C4-2B (cell line): ENCODE results near the gene PVALEF.
"Not testable (repeated sequence)": the region's sequence is repeated elsewhere in the genome, so short reads cannot be mapped to it uniquely, and the experiment has no call there.

ENCODE experiments used
- CTCF ChIP-seq: fragments of 450-650 bp; conservative IDR thresholded peaks from 2 replicates; pipeline ENCODE4 v1.5.1; 2017; ENCODE audit warnings: mild to moderate bottlenecking
- ZFX ChIP-seq: fragments of 450-650 bp; IDR thresholded peaks from 2 replicates; pipeline ENCODE4 v1.6.1; 2017

GRCh38 chr17:81154016-81154415, 11.3 kb upstream of the PVALEF start:
- not testable (repeated sequence) for TF ChIP-seq CTCF, ZFX
